Myocyte (in vitro differentiated cells): ENCODE results near the gene DNAJC25. TPM values are rescaled to one million over a fixed set of nuclear protein-coding genes. Genes with fewer than 3 reads are reported as not detected.
"Not testable (repeated sequence)": the region's sequence is repeated elsewhere in the genome, so short reads cannot be mapped to it uniquely, and the experiment has no call there.

Source experiments
- DNase-seq: peaks from one replicate; pipeline ENCODE4 v3.0.0-alpha.2; 2012; ENCODE audit warnings: low read depth
- total RNA-seq: library from RNA; depleted of rRNA; stranded (reverse); fragments of >200 nt; gene quantifications from 2 replicates; pipeline ENCODE4 v1.2.3, GENCODE V29; 2014

The DNAJC25 gene
- total RNA-seq, 1 donor from 2014 or later: 9.3 TPM

- no peak for DNase-seq
Observed at GRCh38 chr9:111663301-111663823, 32.2 kb downstream of the DNAJC25 start.

DNA sequence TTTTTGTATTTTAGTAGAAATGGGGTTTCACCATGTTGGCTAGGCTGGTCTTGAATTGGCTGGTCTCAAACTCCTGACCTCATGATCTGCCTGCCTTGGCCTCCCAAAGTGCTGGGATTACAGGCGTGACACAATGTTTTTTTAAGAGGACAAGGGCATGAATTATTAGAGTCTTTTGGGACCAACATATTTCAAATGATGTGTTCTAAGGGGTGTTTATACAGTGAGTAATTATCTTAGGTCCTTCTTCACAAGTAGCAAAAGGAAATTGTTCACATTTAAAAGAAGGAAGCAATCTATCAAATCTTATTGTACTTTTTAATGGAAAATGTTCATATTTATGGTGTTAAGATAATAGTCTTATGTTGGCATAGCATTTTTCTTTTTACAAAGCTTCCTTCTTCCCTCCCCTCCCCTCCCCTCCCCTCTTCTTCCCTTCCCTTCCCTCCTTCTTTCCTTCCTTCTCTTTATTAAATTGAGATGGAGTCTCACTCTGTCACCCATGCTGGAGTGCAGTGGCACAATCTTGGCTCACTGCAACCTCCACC lies 37.0 kb downstream of the DNAJC25 start:
- DNase-seq: no peak

GRCh38 chr9:111668601-111669000 lies 37.5 kb downstream of the DNAJC25 start:
- DNase-seq: not testable (repeated sequence)

GRCh38 chr9:111674319-111674718 lies 43.2 kb downstream of the DNAJC25 start:
- no peak for DNase-seq

DNA sequence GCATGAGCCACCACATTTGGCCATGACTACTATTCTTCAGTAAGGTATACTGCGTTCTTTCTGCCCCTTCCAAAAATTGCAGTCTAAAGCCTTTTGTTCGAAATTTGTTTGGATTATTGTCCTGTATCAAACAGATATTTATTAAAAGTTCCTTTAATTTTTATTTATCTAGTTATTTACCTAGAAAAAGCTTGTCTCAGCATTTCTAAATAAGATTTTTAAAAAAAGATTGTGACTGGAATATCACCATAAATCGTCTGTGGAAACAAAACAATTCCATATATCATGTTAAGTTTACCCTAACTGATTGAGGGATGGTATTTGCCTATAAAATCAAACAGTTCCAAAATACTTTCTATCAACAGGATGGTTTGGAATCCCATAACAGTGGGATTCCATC lies 45.0 kb downstream of the DNAJC25 start:
- no peak for DNase-seq

- no peak for DNase-seq
Observed at GRCh38 chr9:111678293-111678692, 47.2 kb downstream of the DNAJC25 start.

DNA sequence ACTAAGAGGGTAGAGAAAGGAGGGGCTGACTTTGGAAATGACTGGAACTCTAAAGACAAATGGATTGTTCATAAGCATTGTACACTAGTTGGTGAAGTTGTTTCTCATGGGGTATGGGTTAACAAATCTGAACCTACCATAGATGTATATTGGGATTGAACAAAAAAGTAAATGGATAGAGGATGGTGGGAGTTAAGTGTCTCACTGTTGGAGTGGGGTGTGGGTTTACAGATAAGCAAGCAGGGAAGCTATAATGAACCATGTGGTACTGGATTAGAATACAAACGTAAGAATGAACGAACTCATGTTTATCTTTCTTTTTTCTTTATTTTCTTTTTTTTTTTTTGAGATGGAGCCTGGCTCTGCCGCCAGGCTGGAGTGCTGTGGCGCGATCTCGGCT lies 48.1 kb downstream of the DNAJC25 start:
- no peak for DNase-seq

DNA sequence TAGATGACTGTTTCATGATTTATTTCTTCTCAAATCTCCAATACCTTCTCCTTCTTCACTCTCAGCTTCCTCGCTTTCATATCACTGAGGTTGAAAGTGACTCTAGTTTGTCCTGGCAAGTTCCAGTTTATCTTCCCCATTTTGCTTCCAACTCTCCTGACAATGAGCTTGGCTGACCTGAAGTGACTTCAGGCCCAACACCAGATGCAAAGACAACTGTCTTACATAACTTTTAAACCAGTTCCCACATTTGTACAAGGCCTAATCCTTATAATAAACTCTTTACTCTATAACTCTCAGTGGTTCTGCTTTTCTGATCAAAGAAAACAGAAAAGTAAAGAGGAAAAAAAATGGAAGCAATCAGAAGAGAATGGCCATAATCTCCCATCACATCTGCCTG lies 52.3 kb downstream of the DNAJC25 start:
- peak; percentile 16 for DNase-seq

- peak; percentile 34 for DNase-seq
Observed at GRCh38 chr9:111691672-111692329, 60.7 kb downstream of the DNAJC25 start.

DNA sequence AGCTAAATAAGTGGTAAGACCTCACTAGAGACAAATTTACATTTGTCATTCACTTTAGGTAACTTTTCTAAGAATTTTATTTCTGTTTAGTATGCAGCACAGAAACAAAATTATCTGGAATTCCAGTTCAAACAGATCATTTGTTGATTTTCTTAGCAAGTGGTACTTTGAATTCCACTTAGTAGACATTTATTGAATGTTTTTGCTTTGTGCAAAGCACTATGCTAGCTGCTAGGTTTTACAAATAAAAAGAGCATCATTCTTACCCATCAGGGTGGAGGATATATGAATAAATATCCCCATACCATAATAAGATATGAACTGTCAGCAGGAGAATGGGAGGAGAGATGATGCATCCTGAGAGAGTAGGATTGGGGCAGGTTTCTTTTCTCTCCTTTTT lies 65.7 kb downstream of the DNAJC25 start:
- DNase-seq: no peak

DNA sequence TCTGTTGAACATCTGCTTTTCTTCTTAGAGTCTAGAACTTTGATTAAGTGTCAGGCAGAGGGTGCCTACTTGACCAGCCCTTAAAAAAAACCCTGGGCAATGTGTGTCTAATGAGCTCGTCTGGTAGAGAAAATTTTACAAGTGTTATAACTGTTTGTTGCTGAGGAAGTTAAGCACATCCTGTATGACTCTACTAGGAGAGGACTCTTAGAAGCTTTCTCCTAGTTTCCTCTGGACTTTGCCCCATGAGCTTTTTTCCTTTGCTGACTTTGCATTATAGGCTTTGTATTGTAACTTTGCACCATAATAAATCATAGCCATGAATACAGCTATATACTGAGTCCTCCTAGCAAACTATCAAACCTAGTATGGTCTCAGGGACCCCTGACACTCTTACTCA lies 69.6 kb downstream of the DNAJC25 start:
- DNase-seq: no peak

Other genes starting within 250 kb of the DNAJC25 start
- gene ECPAS, start 147.0 kb upstream of the DNAJC25 start, total RNA-seq: 94.3 and 98.0 TPM in 2 replicates
- 1.2 TPM in 2 replicates for gene ZNF483, start 106.2 kb upstream of the DNAJC25 start, total RNA-seq
- gene PTGR1, start 31.7 kb upstream of the DNAJC25 start, total RNA-seq: 56.4 and 72.9 TPM in 2 replicates
- 62.6 and 64.2 TPM in 2 replicates for gene GNG10, start 30.3 kb downstream of the DNAJC25 start, total RNA-seq
- not detected in 2 replicates for gene SHOC1, start 163.6 kb downstream of the DNAJC25 start, total RNA-seq